GM18511 (cell line): ENCODE results near the gene CENPV.

Experiments
- ATAC-seq: cut with Tn5 transposase; IDR thresholded peaks from one replicate; pipeline ENCODE4 v1.9.1; 2021; ENCODE audit warnings: mild to moderate bottlenecking, moderate library complexity; ENCODE audit not compliant: unreplicated experiment

CENPV gene

GRCh38 chr17:16363749-16364536 is 10.7 kb upstream of the CENPV start:
- peak; percentile 73 for ATAC-seq

- ATAC-seq = no peak
Measured at GRCh38 chr17:16361874-16362273, 8.6 kb upstream of the CENPV start.

GRCh38 chr17:16358394-16358793 is 5.1 kb upstream of the CENPV start:
- no peak for ATAC-seq

GRCh38 chr17:16354585-16354984 is 1.3 kb upstream of the CENPV start:
- ATAC-seq = no peak

- ATAC-seq = peak; percentile 52
Measured at GRCh38 chr17:16352667-16353316, 477 bp downstream of the CENPV start.

- no peak for ATAC-seq
Measured at GRCh38 chr17:16352303-16352666, 984 bp downstream of the CENPV start.

GRCh38 chr17:16351831-16352230 is 1.4 kb downstream of the CENPV start:
- no peak for ATAC-seq

- ATAC-seq = no peak
Measured at GRCh38 chr17:16349431-16349830, 3.8 kb downstream of the CENPV start.

- ATAC-seq = no peak
Measured at GRCh38 chr17:16348586-16348985, 4.7 kb downstream of the CENPV start.

- ATAC-seq = no peak
Measured at GRCh38 chr17:16346721-16347271, 6.5 kb downstream of the CENPV start.

- ATAC-seq = no peak
Measured at GRCh38 chr17:16345565-16345964, 7.7 kb downstream of the CENPV start.

GRCh38 chr17:16343569-16343968 is 9.7 kb downstream of the CENPV start:
- ATAC-seq = no peak

GRCh38 chr17:16342979-16343378 is 10.3 kb downstream of the CENPV start:
- ATAC-seq = no peak

- ATAC-seq = no peak
Measured at GRCh38 chr17:16339959-16340358, 13.3 kb downstream of the CENPV start.

GRCh38 chr17:16339402-16339801 is 13.9 kb downstream of the CENPV start:
- no peak for ATAC-seq

- no peak for ATAC-seq
Measured at GRCh38 chr17:16338391-16338790, 14.9 kb downstream of the CENPV start.

- ATAC-seq = peak; percentile 59
Measured at GRCh38 chr17:16329519-16330271, 23.6 kb downstream of the CENPV start.

GRCh38 chr17:16328997-16329396 is 24.3 kb downstream of the CENPV start:
- no peak for ATAC-seq

GRCh38 chr17:16327018-16327417 is 26.3 kb downstream of the CENPV start:
- ATAC-seq = no peak

GRCh38 chr17:16325964-16326363 is 27.3 kb downstream of the CENPV start:
- ATAC-seq = no peak

- no peak for ATAC-seq
Measured at GRCh38 chr17:16322636-16323035, 30.6 kb downstream of the CENPV start.

GRCh38 chr17:16319969-16320368 is 33.3 kb downstream of the CENPV start:
- ATAC-seq = no peak
